Fibroblast of skin of right biceps (primary cell): ENCODE results near the gene FAM98B.
A peak's percentile ranks its signal among the peaks of the same experiment; 100 is the strongest.

ENCODE experiments used
- DNase-seq: peaks from one replicate; pipeline ENCODE4 v3.0.0-alpha.2; 2013

Gene FAM98B

DNA sequence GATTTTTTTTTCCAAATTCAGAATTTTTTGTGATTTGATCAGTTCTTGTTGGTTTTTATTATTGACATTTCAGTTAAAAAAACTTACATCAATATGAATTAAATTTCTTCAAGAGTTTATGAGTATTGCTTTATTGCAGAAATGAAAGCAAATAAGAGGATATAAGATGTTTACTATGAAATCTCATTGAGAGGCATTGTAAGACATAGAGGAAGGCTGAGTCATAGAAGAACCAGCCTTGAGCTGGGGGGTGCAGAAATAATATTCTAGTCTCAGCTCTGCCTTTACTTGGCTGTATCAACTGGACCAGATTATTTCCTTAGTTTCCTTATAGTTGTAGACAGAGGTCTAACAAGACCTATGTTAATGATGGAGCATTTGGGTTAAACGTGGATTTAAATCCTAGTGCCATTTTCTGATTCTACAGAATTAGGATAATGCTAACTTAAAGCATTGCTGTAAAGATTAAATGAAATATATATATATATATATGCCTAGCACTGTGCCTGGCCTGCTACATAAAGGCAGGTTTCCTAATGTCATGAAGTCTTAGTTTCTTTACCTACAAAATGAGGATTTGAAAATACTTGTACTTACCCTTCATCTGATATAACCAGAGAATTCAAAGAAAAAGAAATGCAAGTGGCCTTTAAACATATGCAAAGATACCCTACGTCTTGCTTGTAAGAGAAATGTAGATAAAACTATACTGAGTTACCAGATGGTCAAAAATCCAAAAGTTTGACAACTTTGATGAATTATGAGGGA lies 7.3 kb downstream of the FAM98B start:
- peak; percentile 41 for DNase-seq

DNA sequence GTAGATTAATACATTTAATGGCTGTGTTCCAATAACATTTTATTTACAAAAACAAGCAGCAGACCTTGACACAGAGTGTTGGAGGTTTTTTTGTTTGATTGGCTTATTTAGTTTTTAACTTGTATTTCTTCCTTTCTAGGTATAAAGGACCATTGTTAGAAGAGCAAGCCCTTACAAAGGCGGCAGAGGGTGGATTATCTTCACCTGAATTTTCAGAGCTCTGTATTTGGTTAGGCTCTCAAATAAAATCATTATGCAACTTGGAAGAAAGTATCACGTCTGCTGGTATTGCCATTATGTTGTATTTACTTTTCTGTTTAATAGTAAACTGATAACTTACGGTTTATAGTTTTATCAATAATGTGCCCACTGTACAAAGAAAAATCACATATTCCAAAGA lies 10.0 kb downstream of the FAM98B start:
- DNase-seq, result no peak

DNA sequence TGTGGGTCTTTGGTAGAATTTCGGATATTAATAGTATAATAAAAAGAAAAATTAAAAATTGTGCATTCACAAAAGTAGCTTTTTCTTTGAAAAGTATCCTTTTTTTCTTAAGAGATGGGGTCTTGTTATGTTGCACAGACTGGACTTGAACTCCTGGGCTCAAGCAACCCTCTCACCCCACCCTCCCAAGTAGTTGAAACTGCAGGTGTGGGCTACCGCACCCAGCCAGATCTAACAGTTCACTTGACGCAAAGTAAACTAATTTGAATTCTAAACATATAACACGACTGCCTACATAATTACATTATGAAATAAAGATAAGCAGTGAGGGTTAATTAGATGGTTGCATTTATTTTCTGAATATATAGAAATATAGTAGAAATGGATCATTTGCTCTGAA lies 10.7 kb downstream of the FAM98B start:
- no peak for DNase-seq

DNA sequence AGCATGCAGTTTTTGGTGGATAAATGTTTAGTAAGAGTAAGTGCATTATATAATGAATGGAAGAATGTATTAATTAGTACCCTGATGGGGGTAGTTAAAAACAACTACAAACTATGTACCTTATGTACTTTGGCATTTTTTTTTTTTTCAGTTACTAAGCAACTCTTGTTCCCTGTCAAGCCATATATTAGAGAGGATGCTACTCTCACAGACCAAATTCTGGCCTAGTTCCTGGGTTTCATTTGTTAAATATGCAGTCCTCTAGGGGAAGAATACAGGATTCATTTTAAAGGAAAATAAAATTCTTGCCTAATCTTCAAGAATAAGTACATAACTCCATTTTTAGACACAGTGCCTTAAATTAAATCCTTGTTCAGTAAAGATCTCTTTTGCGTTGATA lies 16.9 kb downstream of the FAM98B start:
- no peak for DNase-seq

DNA sequence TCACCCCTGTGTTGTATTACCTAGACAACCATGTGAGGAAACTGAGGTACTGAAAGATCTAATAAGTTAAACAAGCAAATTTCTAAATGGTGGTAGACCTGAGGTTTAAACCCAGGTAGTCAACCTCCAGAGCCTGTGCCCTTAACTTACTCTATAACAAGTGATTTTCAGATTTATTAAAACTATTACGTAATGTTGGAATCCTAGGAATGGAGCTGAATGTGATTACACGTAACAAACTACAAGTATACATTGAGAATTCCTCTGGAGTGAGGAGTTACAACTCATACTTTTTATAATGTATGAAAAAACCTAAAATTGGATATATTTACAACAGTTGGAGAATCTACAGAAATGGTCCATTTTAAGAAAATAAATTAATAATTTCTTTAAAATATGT lies 18.0 kb downstream of the FAM98B start:
- DNase-seq, result peak; percentile 30

DNA sequence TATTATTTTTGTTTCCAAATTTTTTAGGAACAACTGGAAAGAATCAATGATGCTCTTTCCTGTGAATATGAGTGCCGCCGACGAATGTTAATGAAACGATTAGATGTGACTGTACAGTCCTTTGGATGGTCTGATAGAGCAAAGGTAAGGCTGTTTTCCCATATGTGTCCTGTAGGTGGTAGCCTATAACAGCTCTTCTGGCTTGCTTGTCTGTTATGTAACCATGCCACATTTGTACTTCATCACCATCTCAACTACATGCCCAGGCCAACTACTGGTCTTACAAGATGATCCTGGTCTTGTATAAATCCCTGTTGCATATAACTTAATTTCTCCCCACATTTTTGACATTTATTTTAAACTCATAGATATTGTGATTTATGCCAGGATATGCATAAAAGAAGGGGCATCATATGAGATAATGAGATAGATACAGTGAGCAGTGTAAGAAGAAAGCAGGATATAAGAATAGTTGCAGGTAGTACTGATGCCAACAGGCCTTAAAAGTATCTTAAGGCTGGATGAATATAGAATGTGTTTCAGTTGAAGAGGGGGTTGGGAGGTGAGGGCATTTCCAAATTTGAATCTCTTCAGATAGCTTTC lies 20.3 kb downstream of the FAM98B start:
- DNase-seq, result peak; percentile 67

DNA sequence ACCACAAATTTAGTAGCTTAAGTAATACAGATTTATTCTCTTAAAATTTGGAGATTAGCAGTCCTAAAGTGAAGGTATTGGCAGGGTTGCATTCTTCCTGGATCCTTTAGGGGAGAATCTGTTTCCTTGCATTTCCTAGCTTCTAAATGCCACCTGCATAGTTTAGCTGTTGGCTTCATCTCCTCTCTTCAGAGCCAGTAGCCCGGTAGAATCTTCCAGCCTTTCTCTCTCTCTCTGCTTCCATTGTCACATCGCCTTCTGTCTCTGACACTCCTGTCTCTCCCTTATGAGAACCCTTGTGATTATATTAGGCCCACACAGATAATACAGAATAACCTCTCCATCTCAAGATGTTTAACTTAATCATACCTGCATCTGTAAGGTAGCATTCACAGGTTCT lies 21.4 kb downstream of the FAM98B start:
- no peak for DNase-seq

DNA sequence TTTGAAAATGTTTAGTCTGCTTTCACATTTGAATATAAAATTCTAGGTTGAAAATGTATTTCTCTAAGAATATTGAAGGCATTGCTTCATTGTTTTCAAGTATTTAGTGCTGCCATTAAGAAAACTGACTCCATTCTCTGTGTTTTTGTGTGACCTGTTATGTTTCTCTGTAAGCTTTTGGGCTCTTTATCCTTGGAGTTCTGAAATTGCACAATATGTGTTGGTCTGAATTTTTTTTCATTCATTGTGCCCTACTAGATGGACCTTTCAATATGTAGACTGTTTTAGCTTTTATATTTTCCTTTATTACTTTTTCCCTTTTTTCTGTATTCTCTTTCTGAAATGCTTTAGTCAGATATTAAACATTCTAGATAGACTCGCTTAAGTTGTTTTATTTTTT lies 22.2 kb downstream of the FAM98B start:
- no peak for DNase-seq

DNA sequence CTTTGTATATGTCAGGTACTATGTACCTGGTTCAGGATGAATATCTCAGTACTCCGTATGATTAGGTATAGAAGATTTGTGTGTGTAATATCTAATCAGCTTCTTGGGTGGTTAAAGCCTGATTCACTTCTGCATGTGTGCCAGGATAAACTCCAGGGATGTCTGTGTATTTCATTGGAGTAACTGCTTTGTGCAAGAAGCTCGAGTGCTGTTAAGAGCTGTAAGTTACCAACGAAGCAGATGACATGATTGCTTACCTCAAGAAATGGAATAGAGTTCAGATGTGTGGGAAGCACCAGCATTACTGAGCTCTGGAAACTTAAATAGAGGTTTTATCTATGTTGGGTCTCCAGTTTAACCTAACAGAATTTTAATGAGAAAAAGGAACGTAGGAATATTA lies 23.7 kb downstream of the FAM98B start:
- DNase-seq, result no peak

DNA sequence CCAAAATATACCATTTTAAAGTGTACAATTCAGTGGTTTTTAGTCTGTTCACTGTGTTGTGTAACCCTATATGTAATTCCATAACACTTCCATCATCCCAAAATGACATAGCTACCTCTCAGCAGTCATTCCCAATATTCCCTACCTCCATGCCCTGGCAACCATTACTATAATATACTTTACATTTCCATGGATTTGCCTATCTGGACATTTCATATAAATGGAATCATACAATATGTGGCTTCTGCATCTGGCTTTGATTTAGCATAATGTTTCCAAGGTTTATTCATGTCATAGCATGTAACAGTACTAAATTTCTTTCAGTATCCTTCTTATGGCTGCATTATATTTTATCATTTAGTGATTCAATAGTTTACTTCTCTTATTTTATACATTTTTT lies 25.3 kb downstream of the FAM98B start:
- DNase-seq, result peak; percentile 79

DNA sequence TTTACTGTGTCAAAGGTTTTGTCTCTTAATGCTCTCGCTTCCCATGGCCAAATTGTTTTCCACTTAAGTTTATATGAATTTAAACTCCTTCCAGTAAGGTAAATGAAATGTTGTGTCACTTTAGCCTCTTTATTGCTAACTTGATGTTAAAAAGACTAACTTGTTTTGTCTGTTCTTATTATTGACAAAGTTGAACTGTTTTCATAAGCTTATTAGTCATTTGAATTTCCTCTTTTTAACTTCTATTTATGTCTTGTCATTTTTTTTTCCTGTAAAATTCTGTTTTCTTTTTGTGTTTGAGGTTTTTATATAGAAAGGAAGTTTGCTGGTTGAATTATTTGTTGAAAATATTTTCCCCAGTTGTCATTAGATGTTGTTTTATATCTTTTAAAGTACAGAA lies 25.8 kb downstream of the FAM98B start:
- DNase-seq, result no peak

DNA sequence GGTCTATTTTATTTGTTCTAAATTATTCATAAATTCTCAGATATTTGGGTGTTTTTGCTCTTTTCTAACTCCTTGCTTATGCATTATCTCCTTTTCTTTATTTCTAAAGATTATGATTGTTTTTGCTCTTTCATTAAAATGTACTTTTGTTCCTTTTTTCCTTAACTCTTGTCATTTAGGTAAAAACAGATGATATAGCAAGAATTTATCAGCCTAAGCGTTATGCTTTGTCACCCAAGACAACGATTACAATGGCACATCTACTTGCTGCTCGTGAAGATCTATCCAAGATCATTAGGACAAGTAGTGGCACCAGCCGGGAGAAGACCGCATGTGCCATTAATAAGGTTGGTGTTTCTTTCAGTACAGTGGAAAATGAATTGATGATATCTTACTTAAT lies 27.2 kb downstream of the FAM98B start:
- no peak for DNase-seq

DNA sequence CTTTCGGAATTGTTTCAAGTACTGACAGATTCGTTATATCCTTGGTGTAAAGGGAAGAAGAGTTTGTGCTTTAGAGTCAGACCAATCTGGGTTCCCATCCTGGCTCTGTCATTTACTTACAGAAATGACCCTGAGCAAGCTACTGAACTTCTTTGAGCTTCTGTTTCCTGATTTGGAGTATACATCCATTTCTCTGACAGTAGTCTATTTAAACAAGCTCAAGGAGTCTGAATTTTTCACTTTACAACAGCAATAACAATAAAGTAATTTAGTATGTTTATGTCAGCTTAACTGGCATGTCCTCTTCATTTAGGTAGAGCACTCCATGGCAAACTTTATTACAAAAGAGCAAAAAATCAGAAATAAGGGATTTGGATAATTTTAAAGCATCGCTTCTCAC lies 27.8 kb downstream of the FAM98B start:
- no peak for DNase-seq

DNA sequence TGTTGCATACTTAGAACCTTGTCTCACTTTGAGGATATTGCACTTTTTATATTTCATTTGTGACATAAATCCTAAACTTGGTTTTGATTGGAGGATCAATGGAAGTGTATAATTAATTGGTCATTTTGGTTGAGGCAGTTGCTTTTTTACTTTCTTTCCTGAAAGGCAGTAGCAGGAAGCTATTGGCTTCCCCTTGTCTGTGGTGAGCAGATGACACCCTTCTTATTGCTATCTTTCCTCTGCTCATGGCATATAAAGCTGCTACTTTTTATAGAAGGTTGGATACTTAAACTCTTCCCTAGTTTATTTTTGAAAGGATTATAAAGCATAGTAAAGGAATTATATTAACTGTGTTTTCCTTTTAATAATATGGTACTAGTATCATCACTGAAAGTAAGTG lies 28.6 kb downstream of the FAM98B start:
- DNase-seq, result no peak

DNA sequence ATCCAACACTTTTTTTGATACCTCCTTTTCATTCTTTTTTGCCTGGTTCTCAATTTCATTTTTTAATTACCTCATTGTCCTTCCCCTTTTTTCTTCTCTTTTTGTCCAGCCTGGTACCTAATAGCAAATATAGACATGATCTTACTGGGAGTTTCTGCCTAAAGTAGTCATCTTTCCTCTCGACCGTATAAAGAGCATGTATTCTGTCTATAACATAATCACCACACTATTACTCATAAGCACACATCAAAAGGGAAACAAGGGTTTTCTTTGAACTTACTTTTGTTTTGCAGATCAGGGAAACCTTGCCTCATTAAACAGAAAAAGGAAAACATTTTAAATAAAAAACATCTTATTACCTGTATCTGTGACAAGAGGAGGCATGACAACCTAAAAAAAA lies 33.0 kb downstream of the FAM98B start:
- DNase-seq, result peak; percentile 24

DNA sequence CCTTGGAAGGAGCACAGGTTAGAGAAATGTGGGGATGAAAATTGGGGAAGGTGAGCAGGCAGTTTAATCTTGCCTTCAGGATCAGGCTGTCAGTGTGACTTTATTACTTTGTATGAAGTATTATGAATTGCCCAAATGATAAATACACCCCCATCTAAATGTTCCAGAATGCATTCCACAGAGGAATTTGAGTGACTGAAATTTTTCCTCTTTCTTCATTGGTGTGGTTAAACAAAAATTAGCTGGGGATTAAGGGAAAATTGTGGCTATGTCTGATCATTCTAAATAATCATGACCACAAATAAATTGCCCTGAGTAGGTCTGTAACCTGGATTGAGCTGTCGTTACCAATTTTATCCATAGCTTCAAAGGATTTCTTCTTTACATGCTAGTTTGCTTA lies 33.5 kb downstream of the FAM98B start:
- peak; percentile 38 for DNase-seq

DNA sequence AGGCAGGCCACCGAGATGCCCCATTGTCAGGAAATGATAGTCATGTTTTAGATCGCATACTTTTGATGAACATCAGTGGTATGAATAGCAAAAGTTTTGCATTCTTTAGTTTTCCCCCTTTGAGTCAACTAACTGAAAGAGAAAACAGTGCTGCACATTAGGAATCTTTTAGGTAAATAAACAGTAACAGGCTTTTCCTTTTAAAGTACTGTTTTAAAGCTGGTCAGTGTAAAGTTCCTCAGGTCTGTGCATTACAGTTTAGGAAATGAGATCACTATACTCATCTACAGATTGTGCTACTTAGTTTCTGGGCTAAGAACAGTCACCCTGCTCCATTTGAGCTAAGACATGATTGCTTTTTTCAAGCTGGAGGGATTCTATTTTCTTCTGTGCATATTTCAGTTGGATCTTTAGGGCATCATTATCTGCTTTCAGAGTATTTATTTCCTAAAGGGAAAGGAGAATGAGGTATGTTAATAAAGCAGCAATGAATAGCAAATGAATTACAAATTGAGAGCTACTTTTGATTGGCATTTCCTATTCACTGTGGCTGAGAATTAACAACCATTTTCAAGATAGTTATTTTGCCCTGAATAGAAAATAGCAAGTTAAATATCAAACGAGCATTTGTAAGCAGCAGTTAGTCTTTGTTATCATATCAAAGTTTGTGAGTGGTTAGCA lies 36.5 kb downstream of the FAM98B start:
- DNase-seq, result peak; percentile 84

DNA sequence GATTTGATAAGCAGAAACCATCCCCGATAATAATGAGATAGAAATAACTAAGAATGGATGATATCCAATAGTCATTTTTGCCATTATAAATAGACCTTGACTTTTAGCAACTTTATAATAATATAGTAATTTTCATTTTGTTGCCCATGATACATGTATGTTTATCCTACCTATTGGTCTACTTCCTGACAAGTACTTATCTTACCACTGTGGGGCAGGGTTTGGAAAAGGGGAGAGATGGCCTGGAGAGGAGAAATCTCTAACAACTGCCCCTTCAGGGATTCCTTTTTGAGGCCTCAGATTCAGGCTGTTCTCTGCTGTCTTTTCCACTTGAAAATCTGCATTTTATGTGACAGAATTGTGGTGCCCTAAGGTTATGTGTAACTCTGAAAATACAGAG lies 42.2 kb downstream of the FAM98B start:
- no peak for DNase-seq

DNA sequence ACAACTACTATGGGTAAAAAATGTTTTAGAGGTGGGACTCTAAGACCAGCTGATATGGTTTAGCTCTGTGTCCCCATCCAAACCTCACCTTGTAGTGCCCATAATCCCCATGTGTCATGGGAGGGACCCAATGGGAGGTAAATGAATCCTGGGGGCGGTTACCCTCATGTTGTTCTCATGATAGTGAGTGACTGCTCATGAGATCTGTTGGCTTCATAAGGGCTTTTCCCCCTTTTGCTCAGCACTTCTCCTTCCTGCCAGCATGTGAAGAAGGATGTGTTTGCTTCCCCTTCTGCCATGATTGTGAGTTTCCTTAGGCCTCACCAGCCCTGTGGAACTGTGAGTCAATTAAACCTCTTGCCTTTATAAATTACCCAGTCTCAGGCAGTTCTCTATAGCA lies 45.7 kb downstream of the FAM98B start:
- DNase-seq, result no peak

DNA sequence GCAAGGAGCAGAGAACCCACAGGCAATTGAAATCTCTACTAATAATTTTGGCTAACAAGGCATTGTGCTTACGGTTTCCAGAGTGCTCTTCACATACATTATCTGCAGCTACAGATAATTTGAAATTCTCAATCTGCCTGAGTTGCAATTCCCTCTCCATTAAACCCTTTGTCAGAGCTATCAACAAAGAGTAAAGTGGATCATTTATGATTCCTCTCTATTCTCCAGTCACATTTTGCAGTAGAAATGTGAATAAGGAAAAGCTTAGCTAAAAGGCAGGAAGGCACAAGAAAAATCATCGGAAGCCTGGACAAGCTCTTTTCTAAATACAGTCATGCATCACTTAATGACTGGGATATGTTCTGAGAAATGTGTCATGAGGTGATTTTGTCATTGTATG lies 49.6 kb downstream of the FAM98B start:
- no peak for DNase-seq

DNA sequence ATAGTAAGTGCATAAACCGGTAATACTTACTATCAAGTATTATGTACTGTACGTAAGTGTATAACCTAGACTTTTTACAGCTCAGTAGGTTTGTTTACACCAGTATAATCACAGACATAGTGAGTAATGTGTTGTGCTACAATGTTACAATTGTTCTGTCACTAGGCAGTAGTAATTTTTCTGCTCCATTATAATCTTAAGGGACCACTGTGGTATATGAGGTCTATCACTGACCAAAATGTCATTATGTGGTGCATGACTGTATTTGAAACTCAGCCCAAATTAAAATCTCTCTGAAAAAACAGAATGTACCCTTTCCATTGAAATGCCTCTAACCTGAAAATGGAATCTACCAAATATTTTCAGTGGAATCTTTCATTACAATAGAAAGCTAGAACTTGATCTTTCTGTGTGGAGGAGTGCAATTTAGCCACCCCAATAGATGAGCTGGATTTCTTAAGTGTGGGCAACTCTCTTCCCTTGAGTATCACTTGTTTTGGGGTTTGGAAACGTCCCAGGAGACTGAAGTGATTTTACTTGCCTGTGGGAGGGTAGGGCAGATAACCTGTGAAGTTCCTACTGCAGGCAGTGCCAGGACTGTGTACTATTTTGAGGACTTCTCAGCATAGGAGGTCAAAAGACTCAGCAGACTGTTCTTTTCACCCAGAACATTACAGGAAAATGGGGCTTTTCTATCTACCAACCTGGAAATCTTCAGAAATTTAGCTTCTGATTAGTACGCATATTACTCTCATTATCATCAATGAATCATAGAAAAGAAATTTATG lies 50.9 kb downstream of the FAM98B start:
- DNase-seq, result no peak

DNA sequence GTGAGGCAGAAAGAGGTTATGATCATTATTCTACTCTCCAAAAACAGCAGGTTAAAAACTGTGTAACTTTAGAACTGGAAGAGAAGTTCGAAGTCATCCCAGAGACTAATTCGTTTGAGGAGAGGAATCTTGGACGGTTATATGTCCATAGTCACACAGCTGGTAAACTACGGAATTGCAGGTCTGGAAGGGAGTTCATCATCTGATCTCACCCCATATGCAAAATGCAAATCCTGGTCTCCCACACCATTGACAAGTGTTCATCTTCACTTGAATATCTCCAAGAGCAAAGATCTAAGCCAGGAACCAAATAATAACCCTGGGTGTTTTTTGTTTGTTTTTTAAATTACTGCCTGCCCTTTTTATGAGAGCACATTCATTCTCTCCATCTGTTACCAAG lies 53.1 kb downstream of the FAM98B start:
- no peak for DNase-seq

DNA sequence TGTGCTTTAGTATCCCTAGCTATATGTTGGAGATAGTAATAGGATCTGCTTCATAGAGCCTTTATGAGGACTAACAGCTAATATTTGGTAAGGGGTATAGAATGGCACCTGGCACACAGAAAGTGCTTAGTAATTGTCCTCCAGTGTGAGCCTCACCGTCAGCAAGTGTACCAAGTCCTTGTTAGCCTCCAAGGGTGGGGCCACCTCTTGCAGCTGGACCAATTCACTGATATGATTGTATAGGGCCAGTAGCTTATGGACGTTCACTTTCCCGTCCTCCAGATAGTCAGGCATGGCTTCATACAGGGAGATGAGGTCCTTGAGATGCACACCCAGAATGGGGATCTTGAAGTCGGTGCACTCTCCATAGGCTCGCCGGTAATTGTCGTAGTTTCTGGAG lies 53.6 kb downstream of the FAM98B start:
- no peak for DNase-seq

DNA sequence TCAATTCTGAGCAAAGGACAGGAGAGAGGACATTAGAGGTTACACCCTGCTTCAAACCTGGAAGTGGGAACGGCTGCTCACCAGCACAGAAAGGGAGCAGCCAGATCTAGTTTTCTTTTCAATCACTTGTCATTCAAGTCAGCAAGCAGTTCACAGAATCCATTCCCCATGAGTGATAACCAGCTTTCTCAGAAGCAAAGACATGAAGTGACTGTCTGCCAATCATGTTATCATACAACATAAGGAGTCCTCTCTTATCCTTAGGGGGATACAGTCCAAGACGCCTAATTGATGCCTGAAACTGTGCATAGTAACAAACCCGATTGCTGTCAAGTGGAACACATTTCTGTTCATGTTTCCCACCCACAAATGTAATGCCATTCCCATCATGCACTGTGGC lies 54.7 kb downstream of the FAM98B start:
- no peak for DNase-seq
